GM18868 (cell line): Measurements from ENCODE around the gene RNU1-2.
"Not testable (repeated sequence)": the region's sequence is repeated elsewhere in the genome, so short reads cannot be mapped to it uniquely, and the experiment has no call there.

Source experiments
- ATAC-seq: cut with Tn5 transposase; IDR thresholded peaks from one replicate; pipeline ENCODE4 v1.9.1; 2021; ENCODE audit warnings: mild to moderate bottlenecking, moderate library complexity; ENCODE audit not compliant: unreplicated experiment

Gene RNU1-2

DNA sequence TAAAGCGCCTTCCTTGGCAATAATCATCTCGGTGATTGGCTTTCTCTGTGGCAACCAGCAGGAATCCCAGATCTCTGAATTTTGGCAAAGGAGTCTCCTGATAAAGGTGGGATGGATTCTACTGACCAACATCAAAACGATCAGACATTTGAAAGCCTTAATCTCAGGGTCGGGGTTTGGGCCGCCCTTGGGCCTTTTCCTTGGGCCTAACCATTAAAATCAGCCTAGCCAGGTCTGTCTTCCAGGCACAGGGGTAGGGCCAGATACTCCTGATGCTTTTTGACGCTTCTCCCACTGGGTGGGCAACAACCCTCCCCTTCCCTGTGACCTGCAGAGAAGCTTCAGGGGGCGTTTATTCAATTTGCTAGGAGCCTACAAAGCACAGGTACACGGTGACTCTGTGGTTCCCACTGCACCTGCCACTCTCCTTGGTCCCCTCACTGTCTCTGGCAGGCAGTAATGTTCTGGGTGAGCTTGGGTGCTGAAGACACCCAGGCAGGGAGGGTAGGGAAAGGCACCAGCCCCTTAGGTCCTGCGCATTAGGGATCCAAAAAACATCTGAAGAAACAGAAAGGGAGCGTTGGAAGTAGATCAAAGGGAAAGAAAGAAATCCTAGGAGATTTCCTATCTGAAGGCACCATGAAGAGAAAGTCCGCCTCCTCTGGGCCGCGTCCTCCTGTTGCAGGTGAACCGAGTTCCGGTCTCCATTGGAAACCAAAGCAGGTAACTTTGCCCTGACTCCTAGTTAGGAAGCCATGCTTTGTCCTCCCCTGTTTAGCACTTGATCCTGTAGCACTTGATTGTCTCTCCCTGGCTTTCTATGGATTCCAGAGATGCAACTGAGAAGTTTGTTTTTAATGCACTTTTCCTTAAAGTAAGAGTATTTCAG is 12.3 kb downstream of the RNU1-2 start:
- ATAC-seq, result no peak

GRCh38 chr1:16911851-16912721 is 16.3 kb downstream of the RNU1-2 start:
- ATAC-seq, result not testable (repeated sequence)

DNA sequence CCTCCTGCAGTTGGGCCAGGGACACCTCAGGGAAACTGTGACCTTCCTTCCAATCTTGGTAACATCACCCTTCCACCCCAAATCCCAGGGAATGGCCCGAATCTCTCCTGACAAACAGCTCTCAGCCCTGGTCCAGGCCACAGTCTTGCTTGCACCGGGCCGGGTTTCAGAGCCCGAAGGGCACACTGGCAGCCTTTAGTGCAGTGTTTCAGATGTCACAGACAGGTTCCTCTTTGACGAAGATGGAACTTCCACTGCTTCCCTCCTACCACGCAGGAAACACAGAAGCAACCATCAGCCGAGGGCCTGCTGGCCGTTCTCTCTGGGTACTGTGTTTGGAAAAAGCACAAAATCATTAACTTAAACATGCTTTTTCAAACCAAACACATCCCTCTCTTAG is 17.0 kb downstream of the RNU1-2 start:
- not testable (repeated sequence) for ATAC-seq

GRCh38 chr1:16913181-16913832 is 17.5 kb downstream of the RNU1-2 start:
- ATAC-seq, result no peak

- ATAC-seq, result peak; percentile 88
These were observed 18.3 kb downstream of the RNU1-2 start for GRCh38 chr1:16913833-16914662.

- not testable (repeated sequence) for ATAC-seq
These were observed 19.3 kb downstream of the RNU1-2 start for GRCh38 chr1:16914928-16915626.

GRCh38 chr1:16915627-16915973 is 19.8 kb downstream of the RNU1-2 start:
- no peak for ATAC-seq

- ATAC-seq, result not testable (repeated sequence)
These were observed 20.5 kb downstream of the RNU1-2 start for GRCh38 chr1:16916036-16916880.

DNA sequence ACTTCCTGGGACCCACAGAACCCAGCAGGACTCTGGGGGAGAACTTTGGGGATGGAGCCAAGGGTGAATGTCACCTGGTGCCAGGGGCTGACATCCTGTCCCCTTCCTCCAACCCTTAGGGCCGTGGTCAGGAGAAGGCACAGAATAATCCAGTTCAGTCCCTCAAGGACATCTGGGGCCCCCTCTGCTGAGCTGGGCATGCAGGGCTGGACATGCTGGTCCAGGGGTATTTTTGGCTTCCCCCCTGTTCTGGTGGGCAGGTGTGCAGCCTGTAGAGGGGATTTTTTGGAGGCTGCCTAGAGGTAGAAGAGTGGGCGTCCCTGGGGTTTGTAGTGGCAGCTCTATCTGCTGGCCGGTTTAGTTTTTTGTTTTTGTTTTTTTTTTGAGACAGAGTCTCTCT is 22.6 kb downstream of the RNU1-2 start:
- no peak for ATAC-seq

DNA sequence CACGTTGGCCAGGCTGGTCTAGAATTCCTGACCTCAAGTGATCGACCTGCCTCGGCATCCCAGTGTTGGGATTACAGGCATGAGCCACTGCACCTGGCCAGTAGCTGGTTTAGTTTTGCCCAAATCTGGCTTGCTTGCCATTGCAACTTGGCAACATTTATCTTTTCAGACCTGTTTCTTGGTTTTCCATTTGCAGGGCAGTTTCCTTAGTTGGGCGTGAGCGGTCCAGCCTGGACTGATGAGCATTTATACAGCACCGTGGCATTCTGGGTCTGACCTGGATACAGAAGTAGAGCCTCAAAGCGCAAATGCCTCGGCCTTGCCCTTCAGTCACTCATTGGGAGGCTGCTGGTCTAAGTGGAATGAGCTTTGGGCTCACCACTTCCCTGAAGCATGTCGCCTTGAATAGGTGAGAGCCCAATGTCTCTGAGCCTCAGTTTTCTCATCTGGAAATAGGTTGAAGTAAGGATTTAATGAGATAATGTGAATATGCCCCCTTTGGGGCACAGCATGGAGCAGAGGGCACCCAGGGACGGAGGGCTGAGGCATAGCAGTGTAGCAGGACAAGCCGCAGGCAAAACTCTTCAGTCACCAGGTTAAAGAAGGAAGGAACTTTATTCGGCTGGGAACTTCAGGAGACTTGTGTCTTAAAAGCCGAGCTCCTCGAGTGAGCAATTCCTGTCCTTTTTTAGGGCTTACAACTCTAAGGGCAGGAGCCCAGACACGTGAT is 23.3 kb downstream of the RNU1-2 start:
- ATAC-seq, result not testable (repeated sequence)

GRCh38 chr1:16920951-16921350 is 25.2 kb downstream of the RNU1-2 start:
- ATAC-seq, result no peak

GRCh38 chr1:16921391-16922185 is 25.8 kb downstream of the RNU1-2 start, which contains the start of gene CROCC:
TSS of gene CROCC (plus strand) at chr1:16921931. CDS start at chr1:16922019, 88 bp downstream.
- ATAC-seq, result no peak

GRCh38 chr1:16922466-16922865 is 26.7 kb downstream of the RNU1-2 start:
- no peak for ATAC-seq

- no peak for ATAC-seq
These were observed 27.2 kb downstream of the RNU1-2 start for GRCh38 chr1:16922885-16923431.

DNA sequence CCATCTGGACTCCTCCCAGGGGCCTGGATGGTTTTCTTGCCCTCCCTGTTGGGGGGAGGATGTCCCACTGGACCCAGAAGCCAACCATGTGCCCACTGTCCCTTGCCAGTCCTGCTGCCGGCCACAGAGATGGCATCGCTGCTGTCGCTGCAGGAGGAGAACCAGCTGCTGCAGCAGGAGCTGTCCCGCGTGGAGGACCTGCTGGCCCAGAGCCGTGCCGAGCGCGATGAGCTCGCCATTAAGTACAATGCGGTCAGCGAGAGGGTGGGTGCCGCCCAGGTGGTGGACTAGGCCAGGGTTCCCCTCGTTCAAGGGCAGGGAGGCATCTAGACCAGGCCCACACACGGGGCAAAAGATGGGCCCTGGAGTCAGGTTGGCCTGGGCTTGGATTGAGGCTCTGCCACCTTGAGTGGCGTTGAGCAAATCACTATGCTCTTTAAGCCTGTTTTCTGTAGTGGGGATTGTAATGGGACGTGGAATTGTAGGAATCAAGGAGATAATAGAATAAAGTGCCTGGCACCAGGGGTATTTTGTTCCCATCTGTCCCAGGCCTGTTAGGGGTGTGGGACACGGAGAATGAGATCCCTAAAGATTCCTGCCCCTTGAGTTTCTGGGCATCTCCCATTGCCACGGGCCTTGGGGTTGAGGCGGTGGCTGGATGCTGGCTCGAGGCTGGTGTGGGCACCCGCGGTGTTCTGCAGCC is 28.6 kb downstream of the RNU1-2 start:
- ATAC-seq, result no peak

- no peak for ATAC-seq
These were observed 29.2 kb downstream of the RNU1-2 start for GRCh38 chr1:16924919-16925477.
